Ishikawa (cell line): Measurements from ENCODE around the gene SCAF1.

Experiments
- CEBPB ChIP-seq: IDR thresholded peaks from 2 replicates; pipeline ENCODE4 v1.6.1; 2012
- CREB1 ChIP-seq: IDR thresholded peaks from 2 replicates; pipeline ENCODE4 v1.6.1; 2012; ENCODE audit warnings: low read depth
- EGR1 ChIP-seq: IDR thresholded peaks from 2 replicates; pipeline ENCODE4 v1.6.1; 2012
- EP300 ChIP-seq: IDR thresholded peaks from 2 replicates; pipeline ENCODE4 v1.6.1; 2012; ENCODE audit warnings: borderline replicate concordance
- MAX ChIP-seq: IDR thresholded peaks from 2 replicates; pipeline ENCODE4 v1.6.1; 2012
- RAD21 ChIP-seq: IDR thresholded peaks from 2 replicates; pipeline ENCODE4 v1.6.1; 2012; ENCODE audit warnings: low read depth
- REST ChIP-seq: IDR thresholded peaks from 2 replicates; pipeline ENCODE4 v1.6.1; 2012; ENCODE audit warnings: low read depth, mild to moderate bottlenecking
- TCF12 ChIP-seq: IDR thresholded peaks from 2 replicates; pipeline ENCODE4 v1.6.1; 2012; ENCODE audit warnings: low read depth
- TEAD4 ChIP-seq: IDR thresholded peaks from 2 replicates; pipeline ENCODE4 v1.6.1; 2012
- USF1 ChIP-seq: IDR thresholded peaks from 2 replicates; pipeline ENCODE4 v1.6.1; 2012

GRCh38 chr19:49658139-49658517 lies 16.1 kb downstream of the SCAF1 start:
- TF ChIP-seq EP300: no peak
- no peak for TF ChIP-seq CEBPB
- TF ChIP-seq USF1: no peak
- TF ChIP-seq EGR1: no peak
- TF ChIP-seq CREB1: no peak
- TF ChIP-seq RAD21: no peak
- no peak for TF ChIP-seq REST
- TF ChIP-seq TEAD4: no peak
- no peak for TF ChIP-seq MAX
- TF ChIP-seq TCF12: no peak
